NCI-H146 treated with DMSO at 0.1 percent for 48 hours (cell line): ENCODE results near the gene POU6F1.
"Not testable (repeated sequence)": the region's sequence is repeated elsewhere in the genome, so short reads cannot be mapped to it uniquely, and the experiment has no call there.

ENCODE experiments used
- DNase-seq: peaks from one replicate; lab custom pipeline; 2025; ENCODE audit not compliant: unreplicated experiment; lab: John Stamatoyannopoulos, UW

POU6F1 gene

GRCh38 chr12:51217968-51218606 lies at the start of gene POU6F1:
Gene POU6F1, minus strand, starts transcription at chr12:51218062. Its CDS starts 11,226 bp downstream, at chr12:51206836.
- peak; percentile 53 for DNase-seq

GRCh38 chr12:51265024-51265423 lies 47.2 kb upstream of the POU6F1 start:
- DNase-seq, result no peak

- DNase-seq, result no peak
These were observed 46.4 kb upstream of the POU6F1 start for GRCh38 chr12:51264297-51264696.

- DNase-seq, result no peak
These were observed 45.5 kb upstream of the POU6F1 start for GRCh38 chr12:51263341-51263740.

- no peak for DNase-seq
These were observed 44.9 kb upstream of the POU6F1 start for GRCh38 chr12:51262758-51263177.

GRCh38 chr12:51259600-51259999 lies 41.7 kb upstream of the POU6F1 start:
- not testable (repeated sequence) for DNase-seq

- no peak for DNase-seq
These were observed 36.7 kb upstream of the POU6F1 start for GRCh38 chr12:51254536-51254935.

- DNase-seq, result no peak
These were observed 35.4 kb upstream of the POU6F1 start for GRCh38 chr12:51253276-51253675.

- DNase-seq, result no peak
These were observed 29.8 kb upstream of the POU6F1 start for GRCh38 chr12:51247523-51248206.

- no peak for DNase-seq
These were observed 28.5 kb upstream of the POU6F1 start for GRCh38 chr12:51246254-51246853.

GRCh38 chr12:51245476-51246253 lies 27.8 kb upstream of the POU6F1 start:
- DNase-seq, result no peak

GRCh38 chr12:51244269-51244668 lies 26.4 kb upstream of the POU6F1 start:
- DNase-seq, result no peak

GRCh38 chr12:51242876-51243275 lies 25.0 kb upstream of the POU6F1 start:
- no peak for DNase-seq

- no peak for DNase-seq
These were observed 24.3 kb upstream of the POU6F1 start for GRCh38 chr12:51242120-51242519.

GRCh38 chr12:51240971-51241370 lies 23.1 kb upstream of the POU6F1 start:
- DNase-seq, result no peak

GRCh38 chr12:51238510-51239334 lies 20.9 kb upstream of the POU6F1 start, which contains the start of gene DAZAP2:
Gene DAZAP2, plus strand, starts transcription at chr12:51238826. Its CDS starts 82 bp downstream, at chr12:51238908.
- DNase-seq, result peak; percentile 92

GRCh38 chr12:51238037-51238509 lies 20.2 kb upstream of the POU6F1 start:
- DNase-seq, result peak; percentile 46

GRCh38 chr12:51234530-51234929 lies 16.7 kb upstream of the POU6F1 start:
- DNase-seq, result no peak

- no peak for DNase-seq
These were observed 14.8 kb upstream of the POU6F1 start for GRCh38 chr12:51232642-51233041.

- DNase-seq, result no peak
These were observed 11.4 kb upstream of the POU6F1 start for GRCh38 chr12:51229116-51229809.
